IMR-90 (cell line): ENCODE data around the gene C10orf90. TPM values are rescaled to one million over a fixed set of nuclear protein-coding genes. Genes with fewer than 3 reads are reported as not detected.

Source experiments
- ATAC-seq: fragments of 200-7000 bp; cut with Tn5 transposase; 2 replicates; pipeline ENCODE4 v1.9.1; 2020; ENCODE audit warnings: low read depth, mild to moderate bottlenecking, moderate library complexity
- BruUV-seq: library from RNA; stranded (reverse); fragments of 400-500 nt; replicated peaks from 2 replicates; lab custom pipeline; 2021; lab: Mats Ljungman, UMichigan
- CTCF ChIA-PET: fragments of 300-600 bp; formaldehyde crosslinking; extraction: SDS; loops from one replicate; lab custom pipeline; 2021; ENCODE audit warnings: antibody characterized with exemption; lab: Yijun Ruan, JAX
- POLR2A ChIA-PET: fragments of 300-600 bp; sonication (Branson Sonifier 250); formaldehyde crosslinking; loops from one replicate; lab custom pipeline; 2022; ENCODE audit warnings: antibody characterized with exemption; ENCODE audit not compliant: unreplicated experiment; lab: Charles Lee
- DNase-seq: peaks from one replicate; pipeline ENCODE4 v3.0.0; 2013
- H2AFZ ChIP-seq: replicated peaks from 2 replicates; pipeline ENCODE3; 2013; ENCODE audit warnings: low read length, mild to moderate bottlenecking; ENCODE audit not compliant: poor library complexity
- H2AK5ac ChIP-seq: 2 replicates; pipeline ENCODE4 v1.6.1; 2013; ENCODE audit warnings: low read depth, low read length, inconsistent platforms
- H2AK9ac ChIP-seq: replicated peaks from 2 replicates; pipeline ENCODE3; 2013; ENCODE audit warnings: mild to moderate bottlenecking, low read depth, low read length, moderate library complexity; ENCODE audit not compliant: poor library complexity
- H2BK120ac ChIP-seq: 2 replicates; pipeline ENCODE4 v1.6.1; 2013; ENCODE audit warnings: low read depth, low read length, inconsistent platforms
- H2BK15ac ChIP-seq: 3 replicates; pipeline ENCODE4 v1.6.1; 2013; ENCODE audit warnings: low read depth, low read length, inconsistent platforms
- H2BK20ac ChIP-seq: 2 replicates; pipeline ENCODE4 v1.6.1; 2013; ENCODE audit warnings: low read depth, mild to moderate bottlenecking, inconsistent platforms, low read length, moderate library complexity
- H2BK5ac ChIP-seq: 2 replicates; pipeline ENCODE4 v1.6.1; 2013; ENCODE audit warnings: mild to moderate bottlenecking, low read depth, low read length, inconsistent platforms; ENCODE audit not compliant: poor library complexity, severe bottlenecking
- H3K14ac ChIP-seq: replicated peaks from 2 replicates; pipeline ENCODE4 v1.6.1; 2013; ENCODE audit warnings: low read depth, low read length, inconsistent platforms
- H3K18ac ChIP-seq: 2 replicates; pipeline ENCODE4 v1.6.1; 2013; ENCODE audit warnings: low read depth, low read length, control low read depth
- H3K23ac ChIP-seq: 2 replicates; pipeline ENCODE4 v1.6.1; 2013; ENCODE audit warnings: low read depth, low read length, inconsistent platforms
- H3K27ac ChIP-seq: 2 replicates; pipeline ENCODE4 v1.5.1; 2013; ENCODE audit warnings: mild to moderate bottlenecking, control low read depth, low read length; ENCODE audit not compliant: insufficient read depth
- H3K27me3 ChIP-seq: 2 replicates; pipeline ENCODE4 v1.6.1; 2013; ENCODE audit warnings: low read length; ENCODE audit not compliant: control insufficient read depth, insufficient read depth
- H3K36me3 ChIP-seq: 2 replicates; pipeline ENCODE4 v1.6.1; 2013; ENCODE audit warnings: low read length, mixed read lengths; ENCODE audit not compliant: control insufficient read depth, insufficient read depth
- H3K4ac ChIP-seq: 2 replicates; pipeline ENCODE4 v1.6.1; 2013; ENCODE audit warnings: low read depth, low read length, inconsistent platforms
- H3K4me1 ChIP-seq: 2 replicates; pipeline ENCODE4 v1.6.1; 2013; ENCODE audit warnings: low read length, mixed read lengths; ENCODE audit not compliant: control insufficient read depth, insufficient read depth
- H3K4me2 ChIP-seq: 2 replicates; pipeline ENCODE4 v1.6.1; 2013; ENCODE audit warnings: low read depth, mild to moderate bottlenecking, control low read depth, low read length, moderate library complexity
- H3K4me3 ChIP-seq: 2 replicates; pipeline ENCODE4 v1.5.1; 2013; ENCODE audit warnings: low read depth, mild to moderate bottlenecking, control low read depth, low read length, moderate library complexity; ENCODE audit not compliant: insufficient read depth
- H3K56ac ChIP-seq: 2 replicates; pipeline ENCODE4 v1.6.1; 2013; ENCODE audit warnings: low read length, inconsistent platforms; ENCODE audit not compliant: insufficient read depth; ENCODE audit errors: extremely low read depth
- H3K79me1 ChIP-seq, 2 experiments: 2 replicates each; pipeline ENCODE4 v1.6.1; 2013; ENCODE audit warnings: low read length in 2 of 2, inconsistent platforms in 1 of 2, low read depth in 1 of 2
- H3K9ac ChIP-seq: 2 replicates; pipeline ENCODE4 v1.6.1; 2013; ENCODE audit warnings: low read depth, low read length, control low read depth
- H3K9me1 ChIP-seq: 2 replicates; pipeline ENCODE4 v1.6.1; 2013; ENCODE audit warnings: low read length, inconsistent platforms; ENCODE audit not compliant: insufficient read depth
- H3K9me3 ChIP-seq: 2 replicates; pipeline ENCODE4 v1.6.1; 2013; ENCODE audit warnings: low read length; ENCODE audit not compliant: control insufficient read depth, insufficient read depth
- H4K20me1 ChIP-seq: 2 replicates; pipeline ENCODE4 v1.6.1; 2013; ENCODE audit warnings: low read length, inconsistent platforms; ENCODE audit not compliant: insufficient read depth
- H4K5ac ChIP-seq: 2 replicates; pipeline ENCODE4 v1.6.1; 2013; ENCODE audit warnings: mild to moderate bottlenecking, low read depth, low read length, control low read depth
- H4K8ac ChIP-seq, 2 experiments: 2 replicates each; pipeline ENCODE4 v1.6.1; 2013; ENCODE audit warnings: low read depth in 2 of 2, low read length in 2 of 2, control low read depth in 1 of 2, inconsistent platforms in 1 of 2
- H4K91ac ChIP-seq: 2 replicates; pipeline ENCODE4 v1.6.1; 2013; ENCODE audit warnings: low read depth, low read length, inconsistent platforms; ENCODE audit not compliant: insufficient read depth
- CEBPB ChIP-seq: IDR thresholded peaks from 2 replicates; pipeline ENCODE4 v1.6.1; 2012; ENCODE audit warnings: low read depth, low read length, improper control_type of control experiment
- CHD1 ChIP-seq: IDR thresholded peaks from 2 replicates; pipeline ENCODE4 v1.6.1; 2012; ENCODE audit warnings: low read depth, low read length, improper control_type of control experiment
- ELK1 ChIP-seq: fragments of 150-350 bp; IDR thresholded peaks from 2 replicates; pipeline ENCODE4 v1.6.1; 2016; ENCODE audit warnings: low read depth, mild to moderate bottlenecking, low read length, moderate library complexity, borderline replicate concordance
- FOS ChIP-seq: fragments of 150-350 bp; IDR thresholded peaks from 2 replicates; pipeline ENCODE4 v1.6.1; 2016; ENCODE audit warnings: low read depth, low read length
- MAFK ChIP-seq: IDR thresholded peaks from 2 replicates; pipeline ENCODE4 v1.6.1; 2012; ENCODE audit warnings: low read depth, low read length, improper control_type of control experiment
- MAZ ChIP-seq: IDR thresholded peaks from 2 replicates; pipeline ENCODE4 v1.6.1; 2012; ENCODE audit warnings: low read depth, mild to moderate bottlenecking, low read length, improper control_type of control experiment, moderate library complexity, borderline replicate concordance
- MXI1 ChIP-seq: IDR thresholded peaks from 2 replicates; pipeline ENCODE4 v1.6.1; 2012; ENCODE audit warnings: low read depth, mild to moderate bottlenecking, low read length, moderate library complexity, borderline replicate concordance
- NFE2L2 ChIP-seq: fragments of 150-350 bp; IDR thresholded peaks from 2 replicates; pipeline ENCODE4 v1.6.1; 2016; ENCODE audit warnings: low read depth, mild to moderate bottlenecking, low read length
- POLR2A ChIP-seq: IDR thresholded peaks from 2 replicates; pipeline ENCODE4 v1.6.1; 2012; ENCODE audit warnings: mild to moderate bottlenecking, low read depth, low read length
- RAD21 ChIP-seq: IDR thresholded peaks from 2 replicates; pipeline ENCODE4 v1.6.1; 2012; ENCODE audit warnings: low read length, improper control_type of control experiment
- RCOR1 ChIP-seq: IDR thresholded peaks from 2 replicates; pipeline ENCODE4 v1.6.1; 2012; ENCODE audit warnings: mild to moderate bottlenecking, low read length, improper control_type of control experiment; ENCODE audit not compliant: insufficient replicate concordance
- RFX5 ChIP-seq: IDR thresholded peaks from 2 replicates; pipeline ENCODE4 v1.8.0; 2012; ENCODE audit warnings: low read depth, mild to moderate bottlenecking, low read length, moderate library complexity
- SMC3 ChIP-seq: fragments of 150-350 bp; IDR thresholded peaks from 2 replicates; pipeline ENCODE4 v1.6.1; 2016; ENCODE audit warnings: low read depth, mild to moderate bottlenecking, antibody characterized with exemption, low read length, moderate library complexity
- USF2 ChIP-seq: fragments of 150-350 bp; IDR thresholded peaks from 2 replicates; pipeline ENCODE4 v1.6.1; 2017; ENCODE audit warnings: mild to moderate bottlenecking, antibody characterized with exemption, low read length, low read depth
- WGBS, 2 experiments: methylation state at CpG; one replicate each; pipeline versions ENCODE4 v1.1.5 to v1.1.7; 2013; ENCODE audit warnings: missing lambda C conversion rate in 2 of 2; ENCODE audit not compliant: insufficient read length in 1 of 2; ENCODE audit errors: extremely low coverage in 2 of 2; 5-methylcytosine and 5-hydroxymethylcytosine counted together
- dilution Hi-C: fragments of 300-500 bp; cut with HindIII; formaldehyde crosslinking; loops from one replicate; pipeline ENCODE4 v1.14.3; 2018; ENCODE audit warnings: low sequenced_read_pairs; ENCODE audit not compliant: unreplicated experiment
- in situ Hi-C: fragments of 300-500 bp; cut with MboI; formaldehyde crosslinking; loops from 3 replicates; pipeline ENCODE4 v1.14.3; 2019; ENCODE audit warnings: low sequenced_read_pairs, inconsistent platforms, mixed read lengths
- intact Hi-C: fragments of 100-400 bp; cut with micrococcal nuclease; formaldehyde crosslinking; loops from 2 replicates; pipeline ENCODE4 v1.10.0; 2022
- polyA plus RNA-seq, 3 experiments: library from polyadenylated mRNA; depleted of rRNA; stranded (reverse); fragments of >200 nt; gene quantifications; 2 replicates each; pipeline ENCODE4 v1.2.3, GENCODE V29; 2012; ENCODE audit warnings: low replicate concordance in 1 of 3
- total RNA-seq: library from RNA; depleted of rRNA; stranded (reverse); fragments of >200 nt; gene quantifications from 2 replicates; pipeline ENCODE4 v1.2.3, GENCODE V29; 2012

C10orf90 gene
- total and polyA plus RNA-seq, 2 of the 4 experiments (the other 2 are of a cell fraction): 0.05 to 0.18 TPM

GRCh38 chr10:126595160-126595559 is 75.3 kb downstream of the C10orf90 start:
- dilution Hi-C loops: no loop called here
- CTCF ChIA-PET: no interaction called here
- no TSS peak for BruUV-seq

More at GRCh38 chr10:126595160-126595559, 75.3 kb downstream of the C10orf90 start:
- no peak overlapping the region for H2AFZ ChIP-seq
- no peak overlapping the region for H3K56ac ChIP-seq
- no peak overlapping the region for H3K27ac ChIP-seq
- H2BK5ac ChIP-seq: no peak overlapping the region
- no peaks in the 10 kb centered on the region for H4K20me1 ChIP-seq
- H2AK5ac ChIP-seq: no peak overlapping the region
- no peak for DNase-seq
- no peaks in the 10 kb centered on the region for H3K9me1 ChIP-seq
- POLR2A ChIA-PET: no interaction called here
- no peaks in the 10 kb centered on the region for H3K36me3 ChIP-seq
- no peaks in the 10 kb centered on the region for H3K9me3 ChIP-seq
- H4K8ac ChIP-seq: no peak overlapping the region
- H3K14ac ChIP-seq: no peak overlapping the region
- no peaks in the 10 kb centered on the region for H3K4me1 ChIP-seq
- no peak overlapping the region for H4K91ac ChIP-seq
- no peak overlapping the region for H3K4me3 ChIP-seq
- H4K5ac ChIP-seq: no peak overlapping the region
- H3K23ac ChIP-seq: no peak overlapping the region
- H3K9ac ChIP-seq: no peak overlapping the region
- in situ Hi-C loops (no loop called here), intact Hi-C loops (no loop called here)
- H3K4ac ChIP-seq: no peak overlapping the region
- no peak overlapping the region for H3K18ac ChIP-seq
- no peaks in the 10 kb centered on the region for H3K79me1 ChIP-seq
- no peak overlapping the region for H2BK15ac ChIP-seq
- no peak overlapping the region for H2AK9ac ChIP-seq
- TF ChIP-seq SMC3 (no peak), POLR2A (no peak), MAZ (no peak), MXI1 (no peak), FOS (no peak), ELK1 (no peak), CEBPB (no peak), RCOR1 (no peak), USF2 (no peak), RAD21 (no peak), RFX5 (no peak), MAFK (no peak), NFE2L2 (no peak), CHD1 (no peak)
- WGBS, 2 experiments: no CpG with 5 or more reads among the region's 2 CpGs
- no peak overlapping the region for H2BK120ac ChIP-seq
- no peak overlapping the region for H3K4me2 ChIP-seq
- peaks cover 1% of the 10 kb centered on the region for H3K27me3 ChIP-seq
- H2BK20ac ChIP-seq: no peak overlapping the region
- ATAC-seq: no peak
